SU-DHL-6 (cell line): Measurements from ENCODE around the gene UACA.

Source experiments
- H2AFZ ChIP-seq: fragments of 200-600 bp; sonication (generic); 2 replicates; pipeline ENCODE4 v1.6.1; 2014; ENCODE audit warnings: low read depth, mild to moderate bottlenecking, moderate library complexity, mixed read lengths, antibody characterized with exemption, low read length; ENCODE audit not compliant: severe bottlenecking
- H3F3A ChIP-seq: fragments of 200-600 bp; shearing (Covaris generic); 2 replicates; pipeline ENCODE4 v1.6.0; 2016; ENCODE audit warnings: antibody characterized with exemption, mild to moderate bottlenecking; ENCODE audit not compliant: insufficient read depth
- H3K27ac ChIP-seq: fragments of 200-600 bp; sonication (generic); 2 replicates; pipeline ENCODE4 v1.5.1; 2016; ENCODE audit warnings: low read depth, mild to moderate bottlenecking, low read length, moderate library complexity, mixed read lengths
- H3K27me3 ChIP-seq: fragments of 200-600 bp; sonication (generic), shearing (Covaris generic); 2 replicates; pipeline ENCODE4 v1.6.0; 2014; ENCODE audit warnings: mild to moderate bottlenecking, low read length
- H3K36me3 ChIP-seq: fragments of 200-600 bp; sonication (generic); 2 replicates; pipeline ENCODE4 v1.6.1; 2014; ENCODE audit warnings: mild to moderate bottlenecking, low read length, mixed read lengths
- H3K4me2 ChIP-seq: fragments of 300-600, 200-600 bp; shearing (Covaris generic), sonication (generic); 2 replicates; pipeline ENCODE4 v1.6.0; 2014; ENCODE audit warnings: low read length, low read depth, mild to moderate bottlenecking; ENCODE audit not compliant: poor library complexity, severe bottlenecking
- H3K4me3 ChIP-seq: fragments of 200-600 bp; sonication (generic); 2 replicates; pipeline ENCODE4 v1.5.1; 2014; ENCODE audit warnings: antibody characterized with exemption, low read length, mild to moderate bottlenecking, mixed read lengths; ENCODE audit not compliant: insufficient read depth, poor library complexity, severe bottlenecking
- H3K79me2 ChIP-seq: fragments of 200-600 bp; sonication (generic); 2 replicates; pipeline ENCODE4 v1.6.1; 2014; ENCODE audit warnings: mild to moderate bottlenecking, low read length, moderate library complexity; ENCODE audit not compliant: insufficient read depth
- H3K9ac ChIP-seq: fragments of 200-600 bp; sonication (generic); 2 replicates; pipeline ENCODE4 v1.7.0; 2014; ENCODE audit warnings: mild to moderate bottlenecking, low read length
- H3K9me2 ChIP-seq: fragments of 200-600 bp; sonication (generic); replicated peaks from 2 replicates; pipeline ENCODE4 v1.6.1; 2014; ENCODE audit warnings: low read length; ENCODE audit not compliant: insufficient read depth
- H3K9me3 ChIP-seq: fragments of 200-600 bp; sonication (generic); 2 replicates; pipeline ENCODE4 v1.6.1; 2014; ENCODE audit warnings: low read length, mixed read lengths; ENCODE audit not compliant: insufficient read depth
- H4K20me1 ChIP-seq: fragments of 200-600 bp; sonication (generic); 2 replicates; pipeline ENCODE4 v1.6.1; 2014; ENCODE audit warnings: low read depth, mild to moderate bottlenecking, antibody characterized with exemption, low read length, moderate library complexity, mixed read lengths
- CTCF ChIP-seq: fragments of 200-600 bp; sonication (generic); IDR thresholded peaks from one replicate; pipeline ENCODE4 v1.5.1; 2017; ENCODE audit warnings: antibody characterized with exemption, mild to moderate bottlenecking, low read length, moderate library complexity; ENCODE audit not compliant: insufficient read depth, poor library complexity, severe bottlenecking
- EZH2phosphoT487 ChIP-seq: fragments of 200-600 bp; sonication (generic), shearing (Covaris generic); conservative IDR thresholded peaks from 2 replicates; pipeline ENCODE4 v1.6.1; 2018; ENCODE audit warnings: mild to moderate bottlenecking, antibody characterized with exemption, low read length, moderate library complexity, mixed read lengths

UACA gene

GRCh38 chr15:70632491-70633102 is 130.8 kb downstream of the UACA start:
- H3K27me3 ChIP-seq, result no peaks in the 10 kb centered on the region
- H3K9me2 ChIP-seq, result no peaks in the 10 kb centered on the region
- TF ChIP-seq CTCF (no peak), EZH2phosphoT487 (no peak)
- no peak overlapping the region for H3K4me3 ChIP-seq
- no peaks in the 10 kb centered on the region for H3K36me3 ChIP-seq
- no peak overlapping the region for H2AFZ ChIP-seq
- no peak overlapping the region for H3K27ac ChIP-seq
- no peaks in the 10 kb centered on the region for H3K9me3 ChIP-seq
- no peaks in the 10 kb centered on the region for H4K20me1 ChIP-seq
- H3K4me2 ChIP-seq, result no peak overlapping the region
- H3F3A ChIP-seq, result no peaks in the 10 kb centered on the region
- H3K9ac ChIP-seq, result no peak overlapping the region
- H3K79me2 ChIP-seq, result no peaks in the 10 kb centered on the region

GRCh38 chr15:70632079-70632478 is 131.3 kb downstream of the UACA start:
- Histone ChIP-seq H3K9me3 (no peaks in the 10 kb centered on the region), H4K20me1 (no peaks in the 10 kb centered on the region)

GRCh38 chr15:70629735-70630273 is 133.6 kb downstream of the UACA start:
- Histone ChIP-seq H3K9me3 (no peaks in the 10 kb centered on the region), H3K9ac (no peak overlapping the region), H3K4me2 (no peak overlapping the region), H3K4me3 (no peak overlapping the region), H3K79me2 (no peaks in the 10 kb centered on the region), H3K27ac (no peak overlapping the region), H2AFZ (no peak overlapping the region), H3K27me3 (no peaks in the 10 kb centered on the region), H3K36me3 (no peaks in the 10 kb centered on the region), H4K20me1 (no peaks in the 10 kb centered on the region), H3F3A (no peaks in the 10 kb centered on the region), H3K9me2 (no peaks in the 10 kb centered on the region)
- no peak for TF ChIP-seq EZH2phosphoT487
- no peak for TF ChIP-seq CTCF

More at GRCh38 chr15:70632079-70632478, 131.3 kb downstream of the UACA start:
- Histone ChIP-seq H3K4me3 (no peak overlapping the region), H3K27ac (no peak overlapping the region), H3K9me2 (no peaks in the 10 kb centered on the region), H3K36me3 (no peaks in the 10 kb centered on the region), H3K9ac (no peak overlapping the region), H2AFZ (no peak overlapping the region), H3K27me3 (no peaks in the 10 kb centered on the region), H3K79me2 (no peaks in the 10 kb centered on the region), H3K4me2 (no peak overlapping the region), H3F3A (no peaks in the 10 kb centered on the region)
- TF ChIP-seq EZH2phosphoT487, result no peak
- no peak for TF ChIP-seq CTCF
